ENCODE data around the gene SVOPL. TPM values are rescaled to one million over a fixed set of nuclear protein-coding genes. Genes with fewer than 3 reads are reported as not detected.
"Not testable (repeated sequence)": the region's sequence is repeated elsewhere in the genome, so short reads cannot be mapped to it uniquely, and the experiment has no call there.

Gene SVOPL
- total RNA-seq, 2 experiments from 2014 or later = not detected

GRCh38 chr7:138698281-138698680 is 2.9 kb downstream of the SVOPL start:
- Mint-ChIP-seq H3K27ac (no peak overlapping the region), H3K36me3 (no peaks in the 10 kb centered on the region), H3K4me3 (no peak overlapping the region), H3K4me1 (ENCODE audit: low read depth) (no peaks in the 10 kb centered on the region), H3K9me3 (no peaks in the 10 kb centered on the region), H3K27me3 (no peaks in the 10 kb centered on the region)
- no peak for DNase-seq
- intact Hi-C loops (cut with micrococcal nuclease) = no loop called here
- CTCF ChIA-PET = no interaction called here
- POLR2A ChIA-PET = no interaction called here

DNA sequence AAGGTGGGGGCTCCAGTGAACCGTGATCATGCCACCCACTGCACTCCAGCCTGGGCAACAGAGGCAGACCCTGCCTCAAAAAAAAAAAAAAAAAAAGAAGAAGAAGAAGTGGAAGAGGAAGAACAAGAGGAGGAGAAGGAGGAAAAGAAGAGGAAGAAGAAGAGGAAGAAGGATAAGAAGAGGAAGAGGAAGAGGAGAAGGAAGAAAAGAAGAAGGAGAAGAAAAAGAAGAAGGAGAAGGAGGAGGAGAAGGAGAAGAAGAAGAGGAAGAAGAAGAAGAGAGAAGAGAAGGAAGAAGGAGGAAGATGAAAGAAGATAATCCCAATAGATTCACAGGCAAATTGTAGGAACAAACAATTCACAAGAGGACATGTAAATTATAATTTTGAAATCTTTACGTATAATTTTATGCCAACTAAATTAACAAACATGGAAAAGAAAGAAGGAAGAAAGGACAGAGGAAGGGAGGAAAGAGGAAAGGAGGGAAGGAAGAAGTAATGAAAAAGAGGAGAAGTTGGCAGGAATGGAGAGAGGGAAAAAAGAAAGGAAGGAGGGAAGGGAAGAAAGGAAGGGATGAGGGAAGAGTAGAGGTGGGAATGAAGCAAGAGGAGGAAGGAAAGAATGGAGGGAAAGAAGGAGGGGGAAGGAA is 3.5 kb downstream of the SVOPL start:
- H3K27me3 Mint-ChIP-seq = no peaks in the 10 kb centered on the region
- ChIA-PET CTCF (no interaction called here), POLR2A (no interaction called here)
- no peaks in the 10 kb centered on the region for H3K36me3 Mint-ChIP-seq
- no peak overlapping the region for H3K4me3 Mint-ChIP-seq
- intact Hi-C loops (cut with micrococcal nuclease) = no loop called here
- H3K9me3 Mint-ChIP-seq = no peaks in the 10 kb centered on the region
- no peak for DNase-seq
- no peak overlapping the region for H3K27ac Mint-ChIP-seq
- no peaks in the 10 kb centered on the region for H3K4me1 Mint-ChIP-seq (ENCODE audit: low read depth)

DNA sequence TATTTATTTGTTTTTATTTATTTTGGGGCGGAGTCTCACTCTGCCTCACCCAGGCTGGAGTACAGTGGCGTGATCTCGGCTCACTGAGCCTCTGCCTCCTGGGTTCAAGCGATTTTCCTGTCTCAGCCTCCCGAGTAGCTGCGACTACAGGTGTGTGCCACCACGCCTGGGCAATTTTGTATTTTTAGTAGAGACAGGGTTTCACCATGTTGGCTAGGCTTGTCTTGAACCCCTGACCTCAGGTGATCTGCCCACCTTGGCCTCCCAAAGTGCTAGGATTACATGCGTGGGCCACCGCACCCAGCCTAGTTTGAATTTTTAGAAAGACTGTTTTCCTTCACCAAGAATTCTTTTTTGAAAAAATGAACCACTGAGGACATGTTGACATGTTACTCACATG is 5.4 kb downstream of the SVOPL start:
- H3K36me3 Mint-ChIP-seq; intact Hi-C loops (cut with micrococcal nuclease); DNase-seq; H3K4me1 Mint-ChIP-seq (ENCODE audit: low read depth); H3K27ac Mint-ChIP-seq; CTCF ChIA-PET; H3K4me3 Mint-ChIP-seq; H3K9me3 Mint-ChIP-seq; POLR2A ChIA-PET; H3K27me3 Mint-ChIP-seq: not testable (repeated sequence)

- H3K4me3 Mint-ChIP-seq = no peak overlapping the region
- ChIA-PET CTCF (no interaction called here), POLR2A (no interaction called here)
- DNase-seq = no peak
- no peaks in the 10 kb centered on the region for H3K27me3 Mint-ChIP-seq
- H3K4me1 Mint-ChIP-seq (ENCODE audit: low read depth) = no peaks in the 10 kb centered on the region
- no peaks in the 10 kb centered on the region for H3K36me3 Mint-ChIP-seq
- H3K27ac Mint-ChIP-seq = no peak overlapping the region
- intact Hi-C loops (cut with micrococcal nuclease) = no loop called here
- H3K9me3 Mint-ChIP-seq = no peaks in the 10 kb centered on the region
Observed at GRCh38 chr7:138695106-138695505, 6.1 kb downstream of the SVOPL start.

GRCh38 chr7:138691178-138691577 is 10.0 kb downstream of the SVOPL start:
- ChIA-PET CTCF (no interaction called here), POLR2A (no interaction called here)
- H3K4me1 Mint-ChIP-seq (ENCODE audit: low read depth) = no peaks in the 10 kb centered on the region
- H3K4me3 Mint-ChIP-seq = no peak overlapping the region
- no peak overlapping the region for H3K27ac Mint-ChIP-seq
- H3K27me3 Mint-ChIP-seq = peaks cover 5% of the 10 kb centered on the region
- no peaks in the 10 kb centered on the region for H3K36me3 Mint-ChIP-seq
- no peaks in the 10 kb centered on the region for H3K9me3 Mint-ChIP-seq
- no peak for DNase-seq
- intact Hi-C loops (cut with micrococcal nuclease) = no loop called here

DNA sequence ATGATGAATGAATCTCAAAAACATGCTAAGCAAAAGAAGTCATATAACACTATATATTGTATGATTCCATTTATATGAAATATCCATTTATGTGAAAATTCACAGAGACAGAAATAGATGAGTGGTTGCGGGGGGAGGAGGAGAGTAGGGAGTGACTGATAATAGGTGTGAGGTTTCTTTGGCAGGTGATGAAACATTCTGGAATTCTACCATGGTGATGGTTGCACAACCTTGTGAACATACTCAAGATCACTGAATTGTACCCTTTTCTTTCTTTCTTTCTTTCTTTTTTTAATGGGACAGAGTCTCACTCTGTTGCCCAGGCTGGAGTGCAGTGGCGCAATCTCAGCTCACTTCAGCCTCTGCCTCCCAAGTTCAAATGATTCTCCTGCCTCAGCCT is 10.7 kb downstream of the SVOPL start:
- H3K27me3 Mint-ChIP-seq = peaks cover 5% of the 10 kb centered on the region
- intact Hi-C loops (cut with micrococcal nuclease) = no loop called here

DNA sequence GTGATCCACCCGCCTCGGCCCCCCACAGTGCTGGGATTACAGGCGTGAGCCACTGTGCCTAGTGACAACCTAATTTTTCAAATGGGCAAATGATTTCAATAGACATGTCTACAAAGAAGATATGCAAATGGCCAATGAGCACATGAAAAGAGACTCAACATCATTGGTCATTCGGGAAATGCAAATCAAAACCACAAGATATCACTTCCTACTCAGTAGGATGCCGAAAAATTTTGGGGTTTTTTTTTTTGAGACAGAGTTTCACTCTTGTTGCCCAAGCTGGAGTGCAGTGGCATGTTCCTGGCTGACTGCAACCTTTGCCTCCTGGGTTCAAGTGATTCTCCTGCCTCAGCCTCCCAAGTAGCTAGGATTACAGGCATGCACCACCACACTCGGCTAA is 13.1 kb downstream of the SVOPL start:
- CTCF ChIA-PET; intact Hi-C loops (cut with micrococcal nuclease); H3K9me3 Mint-ChIP-seq; H3K27ac Mint-ChIP-seq; DNase-seq; H3K27me3 Mint-ChIP-seq; H3K4me1 Mint-ChIP-seq (ENCODE audit: low read depth); H3K4me3 Mint-ChIP-seq; POLR2A ChIA-PET; H3K36me3 Mint-ChIP-seq: not testable (repeated sequence)

More for the DNA sequence above, 10.7 kb downstream of the SVOPL start:
- Mint-ChIP-seq H3K4me3 (no peak overlapping the region), H3K27ac (no peak overlapping the region), H3K9me3 (no peaks in the 10 kb centered on the region), H3K4me1 (ENCODE audit: low read depth) (no peaks in the 10 kb centered on the region), H3K36me3 (no peaks in the 10 kb centered on the region)
- no peak for DNase-seq
- ChIA-PET POLR2A (no interaction called here), CTCF (no interaction called here)

DNA sequence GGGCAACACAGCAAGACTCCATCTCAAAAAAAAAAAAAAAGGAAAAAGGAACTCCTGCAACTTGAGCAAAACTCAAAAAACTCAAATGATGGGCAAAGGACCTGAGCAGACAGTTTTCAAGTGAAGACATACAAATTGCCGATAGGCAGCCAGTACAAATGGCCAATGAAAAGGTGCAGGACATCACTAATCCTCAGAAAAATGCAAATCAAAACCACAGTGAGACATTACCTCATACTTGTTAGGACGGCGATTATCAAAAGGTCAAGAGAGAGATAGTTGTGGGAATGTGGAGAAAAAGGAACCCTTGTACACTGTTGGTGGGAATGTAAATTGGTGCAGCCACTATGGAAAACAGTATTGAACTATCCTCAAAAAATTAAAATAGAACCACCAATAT is 16.8 kb downstream of the SVOPL start:
- H3K27ac Mint-ChIP-seq = no peak overlapping the region
- no peak for DNase-seq
- intact Hi-C loops (cut with micrococcal nuclease) = no loop called here
- no peaks in the 10 kb centered on the region for H3K36me3 Mint-ChIP-seq
- H3K4me1 Mint-ChIP-seq (ENCODE audit: low read depth) = no peaks in the 10 kb centered on the region
- POLR2A ChIA-PET = no interaction called here
- peaks cover 9% of the 10 kb centered on the region for H3K27me3 Mint-ChIP-seq
- H3K4me3 Mint-ChIP-seq = no peak overlapping the region
- H3K9me3 Mint-ChIP-seq = no peaks in the 10 kb centered on the region
- CTCF ChIA-PET = no interaction called here

GRCh38 chr7:138679793-138680192 is 21.4 kb downstream of the SVOPL start:
- DNase-seq = no peak
- CTCF ChIA-PET = no interaction called here
- Mint-ChIP-seq H3K36me3 (no peaks in the 10 kb centered on the region), H3K27ac (no peak overlapping the region), H3K4me3 (no peak overlapping the region), H3K4me1 (ENCODE audit: low read depth) (no peaks in the 10 kb centered on the region), H3K27me3 (peaks cover 4% of the 10 kb centered on the region), H3K9me3 (no peaks in the 10 kb centered on the region)
- intact Hi-C loops (cut with micrococcal nuclease) = no loop called here
- POLR2A ChIA-PET = no interaction called here

DNA sequence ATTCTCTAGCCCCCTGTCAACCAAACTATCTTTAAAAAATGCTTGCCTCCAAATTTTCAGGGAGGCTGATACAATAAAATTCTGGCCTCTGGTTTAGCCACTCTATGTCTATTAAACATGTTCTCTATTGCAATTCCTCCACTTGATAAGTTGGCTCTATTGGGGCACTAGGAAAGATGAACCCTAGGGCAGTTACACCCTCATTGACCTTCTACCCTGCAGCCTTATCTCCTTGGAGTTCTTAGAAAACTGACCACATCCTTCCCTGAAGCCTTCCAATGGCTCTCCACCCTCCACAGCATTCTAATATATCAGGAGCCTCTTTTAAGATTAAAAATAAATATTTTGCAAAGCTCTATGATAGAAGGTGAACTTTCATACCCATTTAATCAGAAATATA is 30.6 kb downstream of the SVOPL start:
- intact Hi-C loops (cut with micrococcal nuclease) = no loop called here
- H3K36me3 Mint-ChIP-seq = no peaks in the 10 kb centered on the region
- H3K4me3 Mint-ChIP-seq = no peak overlapping the region
- POLR2A ChIA-PET = no interaction called here
- H3K27ac Mint-ChIP-seq = no peak overlapping the region
- CTCF ChIA-PET = no interaction called here
- peaks cover 21% of the 10 kb centered on the region for H3K27me3 Mint-ChIP-seq
- peaks cover 11% of the 10 kb centered on the region for H3K4me1 Mint-ChIP-seq (ENCODE audit: low read depth)
- H3K9me3 Mint-ChIP-seq = no peaks in the 10 kb centered on the region
- DNase-seq = no peak

DNA sequence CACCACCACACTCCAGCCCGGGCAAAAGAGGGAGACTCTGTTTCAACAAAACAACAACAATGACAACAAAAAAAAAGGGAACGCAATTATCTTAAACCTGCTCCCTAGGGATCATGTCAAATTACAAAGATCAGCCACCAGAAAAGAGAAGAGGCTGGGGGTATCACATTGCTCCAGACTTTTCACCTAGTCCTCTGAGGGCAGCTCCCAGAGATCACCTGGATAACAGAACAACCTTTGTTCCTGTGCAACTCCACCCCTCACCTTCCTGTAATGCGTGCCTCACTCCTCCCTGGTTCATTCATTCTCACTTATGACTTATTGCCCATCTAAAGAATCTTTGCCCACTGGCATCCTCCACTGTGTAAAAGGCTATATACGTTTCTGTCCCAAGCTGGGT is 31.8 kb downstream of the SVOPL start:
- H3K9me3 Mint-ChIP-seq = no peaks in the 10 kb centered on the region
- POLR2A ChIA-PET = no interaction called here

GRCh38 chr7:138668946-138669345 is 32.2 kb downstream of the SVOPL start:
- Mint-ChIP-seq H3K4me3 (no peak overlapping the region), H3K9me3 (no peaks in the 10 kb centered on the region), H3K27me3 (peaks cover 33% of the 10 kb centered on the region), H3K36me3 (no peaks in the 10 kb centered on the region), H3K4me1 (ENCODE audit: low read depth) (peaks cover 13% of the 10 kb centered on the region), H3K27ac (no peak overlapping the region)
- DNase-seq = no peak
- intact Hi-C loops (cut with micrococcal nuclease) = loop anchor here (10.0 kb wide), 1 partner anchor 46 kb away; no protein-coding TSS in a partner anchor
- POLR2A ChIA-PET = no interaction called here
- CTCF ChIA-PET = no interaction called here

More for the DNA sequence above, 31.8 kb downstream of the SVOPL start:
- intact Hi-C loops (cut with micrococcal nuclease) = loop anchor here (10.0 kb wide), 1 partner anchor 45 kb away; no protein-coding TSS in a partner anchor
- no peak for DNase-seq
- Mint-ChIP-seq H3K4me3 (no peak overlapping the region), H3K4me1 (ENCODE audit: low read depth) (peaks cover 13% of the 10 kb centered on the region), H3K27me3 (peaks cover 29% of the 10 kb centered on the region), H3K27ac (no peak overlapping the region), H3K36me3 (no peaks in the 10 kb centered on the region)
- CTCF ChIA-PET = no interaction called here

- no peak overlapping the region for H3K27ac Mint-ChIP-seq
- H3K27me3 Mint-ChIP-seq = peaks cover 41% of the 10 kb centered on the region
- CTCF ChIA-PET = interaction anchor here (1.1 kb wide), 1 partner anchor 71 kb away, joined by 3 read pairs; no protein-coding TSS in a partner anchor
- POLR2A ChIA-PET = no interaction called here
- intact Hi-C loops (cut with micrococcal nuclease) = loop anchor here (10.0 kb wide), 1 partner anchor 47 kb away; no protein-coding TSS in a partner anchor
- peaks cover 13% of the 10 kb centered on the region for H3K4me1 Mint-ChIP-seq (ENCODE audit: low read depth)
- no peaks in the 10 kb centered on the region for H3K36me3 Mint-ChIP-seq
- H3K9me3 Mint-ChIP-seq = no peaks in the 10 kb centered on the region
- DNase-seq = no peak
- H3K4me3 Mint-ChIP-seq = no peak overlapping the region
Observed at GRCh38 chr7:138668229-138668596, 32.9 kb downstream of the SVOPL start.

Data from activated CD4-positive, alpha-beta memory T cell treated with anti-CD3 and anti-CD28 coated beads for 36 hours (primary cell).